ENCODE data around the gene LPP.

LPP gene

GRCh38 chr3:188656196-188656982, 502.4 kb downstream of the LPP start:
- Histone ChIP-seq H3K4me3 (ENCODE audit: insufficient read depth, low read length, poor library complexity, severe bottlenecking) (no peak overlapping the region), H3K79me2 (ENCODE audit: insufficient read depth, low read length) (no peaks in the 10 kb centered on the region), H3K36me3 (ENCODE audit: low read length) (no peaks in the 10 kb centered on the region), H4K20me1 (ENCODE audit: low read depth, low read length) (no peaks in the 10 kb centered on the region), H2AFZ (ENCODE audit: low read depth, low read length, severe bottlenecking) (no peak overlapping the region), H3K9me2 (replicated peaks; ENCODE audit: insufficient read depth, low read length) (no peaks in the 10 kb centered on the region), H3K4me2 (ENCODE audit: low read depth, low read length, poor library complexity, severe bottlenecking) (no peak overlapping the region), H3K27ac (ENCODE audit: low read depth, low read length) (no peak overlapping the region), H3K27me3 (ENCODE audit: low read length) (no peaks in the 10 kb centered on the region), H3K9ac (ENCODE audit: low read length) (no peak overlapping the region), H3K9me3 (ENCODE audit: insufficient read depth, low read length) (no peaks in the 10 kb centered on the region), H3F3A (ENCODE audit: insufficient read depth) (no peaks in the 10 kb centered on the region)
- TF ChIP-seq EZH2phosphoT487 (conservative IDR thresholded peaks at IDR 0.05; ENCODE audit: low read length) (no peak), CTCF (IDR thresholded peaks at IDR 0.05; ENCODE audit: insufficient read depth, low read length, poor library complexity, severe bottlenecking) (no peak)

GRCh38 chr3:188658606-188659005, 504.6 kb downstream of the LPP start:
- Histone ChIP-seq H3K9me3 (ENCODE audit: insufficient read depth, low read length) (no peaks in the 10 kb centered on the region), H3K27ac (ENCODE audit: low read depth, low read length) (no peak overlapping the region), H4K20me1 (ENCODE audit: low read depth, low read length) (no peaks in the 10 kb centered on the region), H3K4me2 (ENCODE audit: low read depth, low read length, poor library complexity, severe bottlenecking) (no peak overlapping the region), H3K79me2 (ENCODE audit: insufficient read depth, low read length) (no peaks in the 10 kb centered on the region), H3K36me3 (ENCODE audit: low read length) (no peaks in the 10 kb centered on the region), H3F3A (ENCODE audit: insufficient read depth) (no peaks in the 10 kb centered on the region), H3K9ac (ENCODE audit: low read length) (no peak overlapping the region), H3K27me3 (ENCODE audit: low read length) (no peaks in the 10 kb centered on the region), H3K4me3 (ENCODE audit: insufficient read depth, low read length, poor library complexity, severe bottlenecking) (no peak overlapping the region), H3K9me2 (replicated peaks; ENCODE audit: insufficient read depth, low read length) (no peaks in the 10 kb centered on the region), H2AFZ (ENCODE audit: low read depth, low read length, severe bottlenecking) (no peak overlapping the region)
- TF ChIP-seq CTCF (IDR thresholded peaks at IDR 0.05; ENCODE audit: insufficient read depth, low read length, poor library complexity, severe bottlenecking) (no peak), EZH2phosphoT487 (conservative IDR thresholded peaks at IDR 0.05; ENCODE audit: low read length) (no peak)

DNA sequence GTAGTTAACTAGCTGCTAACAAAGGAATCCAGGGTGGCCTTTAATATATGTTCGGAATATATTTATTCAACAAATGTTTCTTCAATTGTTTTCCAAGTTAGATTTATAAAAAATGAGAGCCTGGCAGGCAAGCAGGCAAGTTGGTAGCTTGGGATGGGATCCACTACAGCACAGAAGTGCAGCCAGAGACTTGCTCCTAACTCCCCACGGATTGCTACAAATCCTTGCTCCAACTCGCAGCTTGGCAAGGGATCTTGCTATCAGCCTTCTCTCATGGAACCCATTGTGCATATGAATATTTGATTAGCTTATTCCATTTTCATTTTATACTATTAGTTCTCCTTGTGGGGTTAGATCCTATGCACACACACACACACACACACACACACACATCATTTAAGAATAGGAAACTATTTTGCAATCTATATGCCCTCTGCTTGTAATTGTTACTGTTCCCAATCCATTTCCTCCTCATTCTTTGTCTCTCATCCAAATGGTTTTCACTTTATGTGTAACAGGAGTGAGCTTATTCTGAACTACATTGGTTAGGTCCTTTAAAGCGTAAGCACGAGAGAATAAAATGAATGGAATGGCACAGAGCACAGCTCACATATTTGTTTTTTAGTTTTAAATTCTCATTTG, 505.6 kb downstream of the LPP start:
- Histone ChIP-seq H3K9me3 (ENCODE audit: insufficient read depth, low read length) (no peaks in the 10 kb centered on the region), H3K9me2 (replicated peaks; ENCODE audit: insufficient read depth, low read length) (no peaks in the 10 kb centered on the region), H3K9ac (ENCODE audit: low read length) (no peak overlapping the region), H3K4me2 (ENCODE audit: low read depth, low read length, poor library complexity, severe bottlenecking) (no peak overlapping the region), H3K27ac (ENCODE audit: low read depth, low read length) (no peak overlapping the region), H3K27me3 (ENCODE audit: low read length) (no peaks in the 10 kb centered on the region), H3F3A (ENCODE audit: insufficient read depth) (no peaks in the 10 kb centered on the region), H3K4me3 (ENCODE audit: insufficient read depth, low read length, poor library complexity, severe bottlenecking) (no peak overlapping the region), H3K79me2 (ENCODE audit: insufficient read depth, low read length) (no peaks in the 10 kb centered on the region), H2AFZ (ENCODE audit: low read depth, low read length, severe bottlenecking) (no peak overlapping the region), H4K20me1 (ENCODE audit: low read depth, low read length) (no peaks in the 10 kb centered on the region), H3K36me3 (ENCODE audit: low read length) (no peaks in the 10 kb centered on the region)
- TF ChIP-seq CTCF (IDR thresholded peaks at IDR 0.05; ENCODE audit: insufficient read depth, low read length, poor library complexity, severe bottlenecking) (no peak), EZH2phosphoT487 (conservative IDR thresholded peaks at IDR 0.05; ENCODE audit: low read length) (no peak)

Measured in SU-DHL-6 (cell line).